Panc1 (cell line): ENCODE measurements around the gene NAXE. TPM values are rescaled to one million over a fixed set of nuclear protein-coding genes. Genes with fewer than 3 reads are reported as not detected.
"Not testable (repeated sequence)": the region's sequence is repeated elsewhere in the genome, so short reads cannot be mapped to it uniquely, and the experiment has no call there.

Source experiments
- ATAC-seq: fragments of 200-7000 bp; cut with Tn5 transposase; 2 replicates; pipeline ENCODE4 v1.9.1; 2020; ENCODE audit warnings: mild to moderate bottlenecking, moderate library complexity
- BruUV-seq: library from RNA; stranded (reverse); fragments of 400-500 nt; replicated peaks from 2 replicates; lab custom pipeline; 2021; lab: Mats Ljungman, UMichigan
- CTCF ChIA-PET: fragments of 300-600 bp; sonication (Branson Sonifier 250); formaldehyde crosslinking; loops from one replicate; lab custom pipeline; 2022; ENCODE audit warnings: antibody characterized with exemption; lab: Charles Lee
- POLR2A ChIA-PET: fragments of 300-600 bp; sonication (Branson Sonifier 250); formaldehyde crosslinking; loops from one replicate; lab custom pipeline; 2022; ENCODE audit warnings: antibody characterized with exemption; lab: Charles Lee
- DNase-seq: peaks from one replicate; pipeline ENCODE4 v3.0.0-alpha.2; 2010; ENCODE audit warnings: low read depth, low spot score
- H3K27ac ChIP-seq: 2 replicates; pipeline ENCODE4 v1.5.1; 2011; ENCODE audit warnings: mild to moderate bottlenecking, low read length, inconsistent platforms
- H3K27me3 ChIP-seq: fragments of 200-500 bp; sonication (Bioruptor generic); 2 replicates; pipeline ENCODE4 v1.6.0; 2014; ENCODE audit warnings: low read length, inconsistent platforms; ENCODE audit not compliant: control insufficient read depth, insufficient read depth
- H3K36me3 ChIP-seq: fragments of 200-500 bp; sonication (Bioruptor generic); 2 replicates; pipeline ENCODE4 v1.5.1; 2014; ENCODE audit warnings: inconsistent platforms, mild to moderate bottlenecking, low read length, moderate library complexity; ENCODE audit not compliant: control insufficient read depth, insufficient read depth
- H3K4me1 ChIP-seq: 2 replicates; pipeline ENCODE4 v1.5.1; 2011; ENCODE audit warnings: inconsistent platforms, mild to moderate bottlenecking, low read length, moderate library complexity; ENCODE audit not compliant: control insufficient read depth, insufficient read depth
- H3K4me3 ChIP-seq, 2 experiments: 2 replicates each; pipeline ENCODE4 v1.5.1; 2011 to 2012; ENCODE audit warnings: low read depth in 2 of 2, low read length in 2 of 2, mild to moderate bottlenecking in 2 of 2, inconsistent platforms in 1 of 2, moderate library complexity in 1 of 2
- H3K9me3 ChIP-seq: fragments of 200-500 bp; sonication (Bioruptor generic); 2 replicates; pipeline ENCODE4 v1.5.1; 2014; ENCODE audit warnings: low read depth, mild to moderate bottlenecking, inconsistent platforms, low read length, moderate library complexity; ENCODE audit not compliant: control insufficient read depth, insufficient read depth
- POLR2AphosphoS5 ChIP-seq: IDR thresholded peaks from 2 replicates; pipeline ENCODE4 v1.6.1; 2012; ENCODE audit warnings: mild to moderate bottlenecking, low read depth, low read length, moderate library complexity
- SIN3A ChIP-seq: IDR thresholded peaks from 2 replicates; pipeline ENCODE4 v1.6.1; 2012; ENCODE audit warnings: low read depth, mild to moderate bottlenecking, low read length, moderate library complexity, borderline replicate concordance; ENCODE audit not compliant: insufficient read depth
- TCF7L2 ChIP-seq: IDR thresholded peaks from 2 replicates; pipeline ENCODE4 v1.6.1; 2011; ENCODE audit warnings: mild to moderate bottlenecking, low read depth, low read length, inconsistent platforms
- in situ Hi-C: cut with HindIII; loops from 2 replicates; pipeline ENCODE4 v1.10.0; 2016; ENCODE audit warnings: low sequenced_read_pairs, low pct_unique_long_range_greater_than_20kb
- intact Hi-C: fragments of 100-400 bp; cut with micrococcal nuclease; formaldehyde crosslinking; loops from one replicate; pipeline ENCODE4 v1.10.0; 2022; ENCODE audit not compliant: unreplicated experiment
- total RNA-seq: library from RNA; stranded (reverse); gene quantifications from one replicate; pipeline ENCODE4 v1.2.1, GENCODE V29; 2021; ENCODE audit not compliant: unreplicated experiment
- TF ChIP-seq, protein P1 (sequence below): fragments of 450-650 bp; IDR thresholded peaks from 2 replicates; pipeline ENCODE4 v1.5.1; 2017; ENCODE audit warnings: mild to moderate bottlenecking
- TF ChIP-seq, protein P2 (sequence below), 2 experiments: IDR thresholded peaks; 2 replicates each; pipeline ENCODE4 v1.6.1; 2011 to 2012; ENCODE audit warnings: low read depth in 2 of 2, control low read depth in 1 of 2, low read length in 1 of 2, mild to moderate bottlenecking in 1 of 2, moderate library complexity in 1 of 2; ENCODE audit not compliant: insufficient read depth in 1 of 2

NAXE gene
- total RNA-seq, 1 experiment from 2014 or later = 211 TPM

DNA sequence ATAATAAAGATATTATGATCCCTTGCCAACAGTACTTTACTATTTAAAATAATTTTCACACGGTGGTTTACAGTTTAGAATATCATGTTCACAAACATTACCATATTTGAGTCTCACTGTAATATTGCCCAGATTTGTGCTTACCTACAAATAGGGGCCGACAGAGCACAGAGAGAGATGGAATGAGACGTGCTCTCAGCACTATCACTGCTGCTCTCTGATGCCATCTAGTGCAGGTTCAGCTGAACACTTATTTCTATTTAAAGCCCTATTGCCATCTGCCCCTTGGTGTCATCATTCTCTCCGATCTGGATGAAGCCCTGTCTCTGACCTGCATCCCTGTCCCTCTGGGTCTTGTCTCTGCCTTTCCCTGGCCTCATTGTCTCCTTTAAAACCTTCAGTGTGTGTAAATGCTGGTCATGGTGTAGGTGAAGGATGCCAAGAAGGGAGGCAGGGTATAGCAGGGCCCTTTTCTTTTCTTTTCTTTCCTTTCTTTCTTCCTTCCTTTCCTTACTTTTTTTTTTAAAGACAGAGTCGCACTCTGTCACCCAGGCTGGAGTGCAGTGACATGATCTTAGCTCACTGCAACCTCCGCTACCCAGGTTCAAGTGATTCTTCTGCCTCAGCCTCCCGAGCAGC, 16.6 kb downstream of the NAXE start:
- Histone ChIP-seq H3K27ac (no peak overlapping the region), H3K4me1 (0 out of 2 replicates have a peak, but pooled peaks cover 5% of the 10 kb centered on the region), H3K9me3 (no peaks in the 10 kb centered on the region), H3K27me3 (no peaks in the 10 kb centered on the region), H3K4me3 (no peak overlapping the region), H3K36me3 (no peaks in the 10 kb centered on the region)
- TF ChIP-seq TCF7L2 = no peak
- TF ChIP-seq, protein P1, sequence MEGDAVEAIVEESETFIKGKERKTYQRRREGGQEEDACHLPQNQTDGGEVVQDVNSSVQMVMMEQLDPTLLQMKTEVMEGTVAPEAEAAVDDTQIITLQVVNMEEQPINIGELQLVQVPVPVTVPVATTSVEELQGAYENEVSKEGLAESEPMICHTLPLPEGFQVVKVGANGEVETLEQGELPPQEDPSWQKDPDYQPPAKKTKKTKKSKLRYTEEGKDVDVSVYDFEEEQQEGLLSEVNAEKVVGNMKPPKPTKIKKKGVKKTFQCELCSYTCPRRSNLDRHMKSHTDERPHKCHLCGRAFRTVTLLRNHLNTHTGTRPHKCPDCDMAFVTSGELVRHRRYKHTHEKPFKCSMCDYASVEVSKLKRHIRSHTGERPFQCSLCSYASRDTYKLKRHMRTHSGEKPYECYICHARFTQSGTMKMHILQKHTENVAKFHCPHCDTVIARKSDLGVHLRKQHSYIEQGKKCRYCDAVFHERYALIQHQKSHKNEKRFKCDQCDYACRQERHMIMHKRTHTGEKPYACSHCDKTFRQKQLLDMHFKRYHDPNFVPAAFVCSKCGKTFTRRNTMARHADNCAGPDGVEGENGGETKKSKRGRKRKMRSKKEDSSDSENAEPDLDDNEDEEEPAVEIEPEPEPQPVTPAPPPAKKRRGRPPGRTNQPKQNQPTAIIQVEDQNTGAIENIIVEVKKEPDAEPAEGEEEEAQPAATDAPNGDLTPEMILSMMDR = peak; percentile 90
- intact Hi-C loops (loop anchor here (1.0 to 10.0 kb wide), 3 partner anchors 23 to 225 kb away; no protein-coding TSS in a partner anchor), in situ Hi-C loops (no loop called here)
- DNase-seq (no peak), ATAC-seq (peak; percentile 93)
- BruUV-seq = no TSS peak
- POLR2A ChIA-PET = no interaction called here
- CTCF ChIA-PET = interaction anchor here (0.6 to 1.8 kb wide), 9 partner anchors 9 to 222 kb away, joined by 3 to 7 read pairs (median 4); partner anchors contain the start of gene TTC24

DNA sequence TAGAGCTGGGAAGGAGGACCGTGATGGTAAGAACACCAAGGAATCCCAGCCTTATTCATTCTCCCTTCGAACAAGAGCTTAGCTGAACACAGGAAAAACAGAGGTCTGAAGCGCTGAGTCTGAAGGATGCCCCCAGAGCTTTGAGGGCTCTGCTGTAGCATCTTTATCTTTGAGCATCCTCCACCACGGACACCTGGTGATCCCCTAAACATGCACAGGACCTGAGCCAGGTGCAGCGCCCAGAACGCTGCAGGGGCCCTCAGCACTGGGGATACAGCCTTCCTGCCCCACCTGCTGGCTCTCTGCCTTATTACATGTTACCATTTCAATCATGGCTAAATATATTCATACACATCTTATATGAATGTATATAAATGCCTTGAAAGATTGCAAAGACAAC, 17.4 kb downstream of the NAXE start:
- H3K36me3 ChIP-seq = no peaks in the 10 kb centered on the region
- in situ Hi-C loops = no loop called here
- CTCF ChIA-PET = interaction anchor here (0.6 to 1.8 kb wide), 10 partner anchors 8 to 229 kb away, joined by 3 to 11 read pairs (median 4); partner anchors contain the start of gene TTC24
- no TSS peak for BruUV-seq
- POLR2A ChIA-PET = no interaction called here
- H3K4me3 ChIP-seq = no peak overlapping the region
- intact Hi-C loops = loop anchor here (1.0 to 10.0 kb wide), 3 partner anchors 24 to 226 kb away; no protein-coding TSS in a partner anchor
- H3K27me3 ChIP-seq = no peaks in the 10 kb centered on the region
- DNase-seq (no peak), ATAC-seq (peak; percentile 91)
- no peak overlapping the region for H3K27ac ChIP-seq
- TF ChIP-seq, protein P1 = peak; percentile 85
- TF ChIP-seq SIN3A = no peak
- TF ChIP-seq, protein P2, sequence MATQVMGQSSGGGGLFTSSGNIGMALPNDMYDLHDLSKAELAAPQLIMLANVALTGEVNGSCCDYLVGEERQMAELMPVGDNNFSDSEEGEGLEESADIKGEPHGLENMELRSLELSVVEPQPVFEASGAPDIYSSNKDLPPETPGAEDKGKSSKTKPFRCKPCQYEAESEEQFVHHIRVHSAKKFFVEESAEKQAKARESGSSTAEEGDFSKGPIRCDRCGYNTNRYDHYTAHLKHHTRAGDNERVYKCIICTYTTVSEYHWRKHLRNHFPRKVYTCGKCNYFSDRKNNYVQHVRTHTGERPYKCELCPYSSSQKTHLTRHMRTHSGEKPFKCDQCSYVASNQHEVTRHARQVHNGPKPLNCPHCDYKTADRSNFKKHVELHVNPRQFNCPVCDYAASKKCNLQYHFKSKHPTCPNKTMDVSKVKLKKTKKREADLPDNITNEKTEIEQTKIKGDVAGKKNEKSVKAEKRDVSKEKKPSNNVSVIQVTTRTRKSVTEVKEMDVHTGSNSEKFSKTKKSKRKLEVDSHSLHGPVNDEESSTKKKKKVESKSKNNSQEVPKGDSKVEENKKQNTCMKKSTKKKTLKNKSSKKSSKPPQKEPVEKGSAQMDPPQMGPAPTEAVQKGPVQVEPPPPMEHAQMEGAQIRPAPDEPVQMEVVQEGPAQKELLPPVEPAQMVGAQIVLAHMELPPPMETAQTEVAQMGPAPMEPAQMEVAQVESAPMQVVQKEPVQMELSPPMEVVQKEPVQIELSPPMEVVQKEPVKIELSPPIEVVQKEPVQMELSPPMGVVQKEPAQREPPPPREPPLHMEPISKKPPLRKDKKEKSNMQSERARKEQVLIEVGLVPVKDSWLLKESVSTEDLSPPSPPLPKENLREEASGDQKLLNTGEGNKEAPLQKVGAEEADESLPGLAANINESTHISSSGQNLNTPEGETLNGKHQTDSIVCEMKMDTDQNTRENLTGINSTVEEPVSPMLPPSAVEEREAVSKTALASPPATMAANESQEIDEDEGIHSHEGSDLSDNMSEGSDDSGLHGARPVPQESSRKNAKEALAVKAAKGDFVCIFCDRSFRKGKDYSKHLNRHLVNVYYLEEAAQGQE (IDR thresholded peaks at IDR 0.05; ENCODE audit: insufficient read depth in 1 of 2, low read depth in 2 of 2, low read length in 1 of 2) = no peak
- no peak for TF ChIP-seq TCF7L2
- no peak for TF ChIP-seq POLR2AphosphoS5
- H3K4me1 ChIP-seq = 0 out of 2 replicates have a peak, but pooled peaks cover 5% of the 10 kb centered on the region
- H3K9me3 ChIP-seq = no peaks in the 10 kb centered on the region

DNA sequence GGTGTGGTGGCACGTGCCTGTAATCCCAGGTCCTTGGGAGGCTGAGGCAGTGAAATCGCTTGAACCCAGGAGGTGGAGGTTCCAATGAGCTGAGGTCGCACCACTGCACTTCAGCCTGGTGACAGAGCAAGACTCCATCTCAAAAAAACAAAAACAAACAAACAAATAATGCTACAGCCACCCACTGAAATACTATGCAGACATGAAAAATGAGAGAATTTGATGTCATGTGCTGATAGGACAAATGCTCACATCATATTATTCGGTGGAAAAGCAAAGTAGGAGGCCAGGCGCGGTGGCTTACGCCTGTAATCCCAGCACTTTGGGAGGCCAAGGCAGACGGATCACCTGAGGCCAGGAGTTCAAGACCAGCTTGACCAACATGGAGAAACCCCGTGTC, 18.5 kb downstream of the NAXE start:
- in situ Hi-C loops = not testable (repeated sequence)

More for the DNA sequence above, 18.5 kb downstream of the NAXE start:
- ATAC-seq, H3K27me3 ChIP-seq, intact Hi-C loops, H3K36me3 ChIP-seq, POLR2A ChIA-PET, H3K4me1 ChIP-seq, H3K4me3 ChIP-seq, CTCF ChIA-PET, BruUV-seq, H3K9me3 ChIP-seq, DNase-seq, H3K27ac ChIP-seq: not testable (repeated sequence)
